ENCODE data around the gene NIP7. TPM values are rescaled to one million over a fixed set of nuclear protein-coding genes. Genes with fewer than 3 reads are reported as not detected.

NIP7 gene
- total and polyA plus RNA-seq, 9 of the 15 experiments (the other 6 are each of a cell fraction or from before 2014, with no cell fraction given), result 28.9 to 85.5 (median 72.5) TPM

DNA sequence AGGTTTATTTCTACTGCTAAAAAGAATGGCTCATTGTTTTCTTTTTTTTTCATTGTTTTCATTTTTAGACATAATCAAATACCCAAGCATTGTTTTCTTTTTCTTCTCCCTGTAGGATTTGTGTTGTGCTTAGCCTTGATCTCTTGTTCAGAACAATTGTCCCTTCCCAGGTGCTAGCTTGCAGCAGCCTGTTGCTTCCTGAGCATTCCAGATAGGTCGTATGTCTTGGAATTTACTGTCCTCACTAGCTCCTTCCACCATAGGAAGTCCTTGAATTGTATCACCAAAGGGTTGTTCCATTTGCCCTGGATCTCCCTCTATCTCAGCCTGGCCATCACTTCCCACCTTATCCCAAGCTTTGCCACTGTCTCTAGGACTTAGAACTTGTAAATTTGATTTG is 38.4 kb upstream of the NIP7 start (continued):
- TF ChIP-seq, protein P1, sequence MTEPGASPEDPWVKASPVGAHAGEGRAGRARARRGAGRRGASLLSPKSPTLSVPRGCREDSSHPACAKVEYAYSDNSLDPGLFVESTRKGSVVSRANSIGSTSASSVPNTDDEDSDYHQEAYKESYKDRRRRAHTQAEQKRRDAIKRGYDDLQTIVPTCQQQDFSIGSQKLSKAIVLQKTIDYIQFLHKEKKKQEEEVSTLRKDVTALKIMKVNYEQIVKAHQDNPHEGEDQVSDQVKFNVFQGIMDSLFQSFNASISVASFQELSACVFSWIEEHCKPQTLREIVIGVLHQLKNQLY (CRISPR knock-in tag; conservative IDR thresholded peaks at IDR 0.05), result no peak
- TF ChIP-seq, protein P2, sequence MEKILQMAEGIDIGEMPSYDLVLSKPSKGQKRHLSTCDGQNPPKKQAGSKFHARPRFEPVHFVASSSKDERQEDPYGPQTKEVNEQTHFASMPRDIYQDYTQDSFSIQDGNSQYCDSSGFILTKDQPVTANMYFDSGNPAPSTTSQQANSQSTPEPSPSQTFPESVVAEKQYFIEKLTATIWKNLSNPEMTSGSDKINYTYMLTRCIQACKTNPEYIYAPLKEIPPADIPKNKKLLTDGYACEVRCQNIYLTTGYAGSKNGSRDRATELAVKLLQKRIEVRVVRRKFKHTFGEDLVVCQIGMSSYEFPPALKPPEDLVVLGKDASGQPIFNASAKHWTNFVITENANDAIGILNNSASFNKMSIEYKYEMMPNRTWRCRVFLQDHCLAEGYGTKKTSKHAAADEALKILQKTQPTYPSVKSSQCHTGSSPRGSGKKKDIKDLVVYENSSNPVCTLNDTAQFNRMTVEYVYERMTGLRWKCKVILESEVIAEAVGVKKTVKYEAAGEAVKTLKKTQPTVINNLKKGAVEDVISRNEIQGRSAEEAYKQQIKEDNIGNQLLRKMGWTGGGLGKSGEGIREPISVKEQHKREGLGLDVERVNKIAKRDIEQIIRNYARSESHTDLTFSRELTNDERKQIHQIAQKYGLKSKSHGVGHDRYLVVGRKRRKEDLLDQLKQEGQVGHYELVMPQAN (IDR thresholded peaks at IDR 0.05; ENCODE audit: borderline replicate concordance), result no peak
- TF ChIP-seq ZNF165 (CRISPR knock-in tag; IDR thresholded peaks at IDR 0.05; ENCODE audit: borderline replicate concordance) (no peak), MAFG (tag; conservative IDR thresholded peaks at IDR 0.05) (no peak), ETV1 (tag; conservative IDR thresholded peaks at IDR 0.05; ENCODE audit: low read depth) (no peak), NFE2 (IDR thresholded peaks at IDR 0.05; ENCODE audit: low read depth) (no peak), ZNF668 (CRISPR knock-in tag; IDR thresholded peaks at IDR 0.05) (no peak), L3MBTL2 (IDR thresholded peaks at IDR 0.05) (no peak), CCAR2 (IDR thresholded peaks at IDR 0.05; ENCODE audit: low read depth, low read length) (no peak)
- TF ChIP-seq, protein P3, sequence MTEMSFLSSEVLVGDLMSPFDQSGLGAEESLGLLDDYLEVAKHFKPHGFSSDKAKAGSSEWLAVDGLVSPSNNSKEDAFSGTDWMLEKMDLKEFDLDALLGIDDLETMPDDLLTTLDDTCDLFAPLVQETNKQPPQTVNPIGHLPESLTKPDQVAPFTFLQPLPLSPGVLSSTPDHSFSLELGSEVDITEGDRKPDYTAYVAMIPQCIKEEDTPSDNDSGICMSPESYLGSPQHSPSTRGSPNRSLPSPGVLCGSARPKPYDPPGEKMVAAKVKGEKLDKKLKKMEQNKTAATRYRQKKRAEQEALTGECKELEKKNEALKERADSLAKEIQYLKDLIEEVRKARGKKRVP (CRISPR knock-in tag; IDR thresholded peaks at IDR 0.05), result no peak
- TF ChIP-seq, protein P4, sequence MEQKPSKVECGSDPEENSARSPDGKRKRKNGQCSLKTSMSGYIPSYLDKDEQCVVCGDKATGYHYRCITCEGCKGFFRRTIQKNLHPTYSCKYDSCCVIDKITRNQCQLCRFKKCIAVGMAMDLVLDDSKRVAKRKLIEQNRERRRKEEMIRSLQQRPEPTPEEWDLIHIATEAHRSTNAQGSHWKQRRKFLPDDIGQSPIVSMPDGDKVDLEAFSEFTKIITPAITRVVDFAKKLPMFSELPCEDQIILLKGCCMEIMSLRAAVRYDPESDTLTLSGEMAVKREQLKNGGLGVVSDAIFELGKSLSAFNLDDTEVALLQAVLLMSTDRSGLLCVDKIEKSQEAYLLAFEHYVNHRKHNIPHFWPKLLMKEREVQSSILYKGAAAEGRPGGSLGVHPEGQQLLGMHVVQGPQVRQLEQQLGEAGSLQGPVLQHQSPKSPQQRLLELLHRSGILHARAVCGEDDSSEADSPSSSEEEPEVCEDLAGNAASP (IDR thresholded peaks at IDR 0.05), result no peak

Measured in K562 (cell line).